ENCODE results near the gene RIMBP2.
"Not testable (repeated sequence)": the region's sequence is repeated elsewhere in the genome, so short reads cannot be mapped to it uniquely, and the experiment has no call there.

Gene RIMBP2

GRCh38 chr12:130689408-130690405 lies 26.4 kb downstream of the RIMBP2 start:
- H3K9ac ChIP-seq (ENCODE audit: low read length), result no peak overlapping the region
- H3K79me2 ChIP-seq (ENCODE audit: low read length), result no peaks in the 10 kb centered on the region
- H3K27me3 ChIP-seq (ENCODE audit: low read depth, low read length), result no peaks in the 10 kb centered on the region
- H3K4me3 ChIP-seq (ENCODE audit: low read length), result no peak overlapping the region
- no peaks in the 10 kb centered on the region for H3K36me3 ChIP-seq (replicated peaks; ENCODE audit: low read depth, low read length)
- no peaks in the 10 kb centered on the region for H3K4me1 ChIP-seq (ENCODE audit: low read length)
- TF ChIP-seq EZH2phosphoT487 (IDR thresholded peaks at IDR 0.05; ENCODE audit: low read depth) (no peak), CTCF (IDR thresholded peaks at IDR 0.05; ENCODE audit: low read depth, low read length) (no peak)
- no peak overlapping the region for H2AFZ ChIP-seq (ENCODE audit: low read depth, low read length)
- H3K9me3 ChIP-seq (ENCODE audit: insufficient read depth, low read length), result no peaks in the 10 kb centered on the region
- H3K27ac ChIP-seq (ENCODE audit: low read length), result no peak overlapping the region
- H3K4me2 ChIP-seq (ENCODE audit: low read length), result no peak overlapping the region
- H4K20me1 ChIP-seq (ENCODE audit: insufficient read depth, low read length), result no peaks in the 10 kb centered on the region

GRCh38 chr12:130688999-130689398 lies 27.1 kb downstream of the RIMBP2 start:
- H3K9me3 ChIP-seq (ENCODE audit: insufficient read depth, low read length); H3K79me2 ChIP-seq (ENCODE audit: low read length); H3K9ac ChIP-seq (ENCODE audit: low read length); H3K36me3 ChIP-seq (replicated peaks; ENCODE audit: low read depth, low read length); H3K27ac ChIP-seq (ENCODE audit: low read length); H4K20me1 ChIP-seq (ENCODE audit: insufficient read depth, low read length); H3K4me2 ChIP-seq (ENCODE audit: low read length); H2AFZ ChIP-seq (ENCODE audit: low read depth, low read length); H3K27me3 ChIP-seq (ENCODE audit: low read depth, low read length); H3K4me1 ChIP-seq (ENCODE audit: low read length); H3K4me3 ChIP-seq (ENCODE audit: low read length): not testable (repeated sequence)

GRCh38 chr12:130687796-130688778 lies 28.0 kb downstream of the RIMBP2 start:
- Histone ChIP-seq H3K9me3 (ENCODE audit: insufficient read depth, low read length) (no peaks in the 10 kb centered on the region), H3K4me3 (ENCODE audit: low read length) (no peak overlapping the region), H3K4me2 (ENCODE audit: low read length) (no peak overlapping the region), H3K27me3 (ENCODE audit: low read depth, low read length) (no peaks in the 10 kb centered on the region), H2AFZ (ENCODE audit: low read depth, low read length) (no peak overlapping the region), H3K9ac (ENCODE audit: low read length) (no peak overlapping the region), H3K36me3 (replicated peaks; ENCODE audit: low read depth, low read length) (no peaks in the 10 kb centered on the region), H3K27ac (ENCODE audit: low read length) (no peak overlapping the region), H3K79me2 (ENCODE audit: low read length) (no peaks in the 10 kb centered on the region), H3K4me1 (ENCODE audit: low read length) (no peaks in the 10 kb centered on the region), H4K20me1 (ENCODE audit: insufficient read depth, low read length) (no peaks in the 10 kb centered on the region)
- TF ChIP-seq CTCF (IDR thresholded peaks at IDR 0.05; ENCODE audit: low read depth, low read length) (no peak), EZH2phosphoT487 (IDR thresholded peaks at IDR 0.05; ENCODE audit: low read depth) (no peak)

- Histone ChIP-seq H3K9me3 (ENCODE audit: insufficient read depth, low read length) (no peaks in the 10 kb centered on the region), H3K9ac (ENCODE audit: low read length) (no peak overlapping the region), H2AFZ (ENCODE audit: low read depth, low read length) (no peak overlapping the region), H3K4me2 (ENCODE audit: low read length) (no peak overlapping the region), H3K79me2 (ENCODE audit: low read length) (no peaks in the 10 kb centered on the region), H3K27ac (ENCODE audit: low read length) (no peak overlapping the region), H3K27me3 (ENCODE audit: low read depth, low read length) (no peaks in the 10 kb centered on the region), H3K36me3 (replicated peaks; ENCODE audit: low read depth, low read length) (no peaks in the 10 kb centered on the region), H4K20me1 (ENCODE audit: insufficient read depth, low read length) (no peaks in the 10 kb centered on the region), H3K4me3 (ENCODE audit: low read length) (no peak overlapping the region), H3K4me1 (ENCODE audit: low read length) (no peaks in the 10 kb centered on the region)
- no peak for TF ChIP-seq EZH2phosphoT487 (IDR thresholded peaks at IDR 0.05; ENCODE audit: low read depth)
- no peak for TF ChIP-seq CTCF (IDR thresholded peaks at IDR 0.05; ENCODE audit: low read depth, low read length)
These were observed 28.9 kb downstream of the RIMBP2 start for GRCh38 chr12:130687190-130687589.

Data from OCI-LY3 (cell line).